AG20443 (cell line): ENCODE results near the gene PRICKLE2.

Source experiments
- DNase-seq: peaks from one replicate; pipeline ENCODE4 v3.0.0; 2012; ENCODE audit warnings: low spot score, mixed read lengths

PRICKLE2 gene

DNA sequence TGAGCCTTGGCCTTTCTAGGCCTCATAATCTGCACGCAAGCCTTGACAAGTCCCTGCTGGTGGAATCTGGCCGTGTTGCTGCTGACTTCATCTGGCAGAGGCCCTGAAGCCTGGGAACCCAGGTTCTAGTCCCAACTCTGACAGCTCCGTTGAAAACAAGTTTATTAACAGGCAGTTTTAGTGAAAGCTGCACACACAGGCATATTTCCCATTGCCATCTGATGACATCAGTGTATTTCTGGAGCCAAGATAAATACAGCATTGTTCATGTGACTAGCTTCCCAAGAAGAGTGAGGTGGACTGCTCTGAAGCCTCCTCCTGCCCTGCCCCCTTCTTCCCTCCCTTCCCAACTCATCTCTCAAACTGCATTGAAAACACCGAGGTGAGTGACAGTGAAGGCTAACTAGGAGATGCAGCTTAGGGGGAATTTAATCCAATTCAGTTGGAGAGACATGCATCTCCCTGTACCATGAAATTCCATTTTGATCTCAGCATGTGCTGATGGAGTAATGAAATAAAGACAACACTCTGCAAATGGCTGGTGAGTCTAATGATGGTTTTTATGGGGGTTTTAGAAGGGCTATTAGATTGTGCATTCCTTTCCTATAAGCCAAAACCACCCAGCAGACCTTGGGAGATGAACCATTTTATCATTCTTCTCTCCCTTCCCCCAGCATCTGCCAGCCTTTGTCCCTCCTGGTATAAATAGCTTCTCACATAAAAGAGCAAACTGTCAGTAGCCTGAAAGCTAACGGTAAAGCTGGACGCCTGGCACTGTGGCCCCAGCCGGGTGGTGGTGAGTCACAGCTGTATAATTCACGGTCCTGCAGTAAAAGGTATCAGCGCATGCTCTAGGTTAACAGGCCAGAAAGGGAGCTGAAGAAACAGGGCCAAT is 38.0 kb downstream of the PRICKLE2 start:
- peak; percentile 85 for DNase-seq

DNA sequence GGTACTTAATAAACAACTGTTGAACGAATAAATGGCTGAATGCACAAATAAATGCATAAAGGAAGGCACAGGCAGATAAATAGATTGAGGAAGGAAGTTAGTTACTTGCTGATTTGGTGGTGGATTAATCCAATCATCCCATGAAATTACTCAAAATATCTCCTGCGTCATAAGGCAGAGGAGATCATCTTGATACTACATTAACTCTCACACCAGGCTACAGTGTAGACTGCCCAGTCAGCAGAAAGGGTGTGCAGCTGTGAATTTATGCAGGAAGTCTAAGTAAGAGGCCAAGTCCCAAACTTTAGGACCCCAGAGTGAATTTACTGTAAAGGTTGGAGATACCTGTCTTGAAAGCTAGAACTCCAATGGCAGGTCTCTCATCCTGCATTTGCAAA is 38.6 kb downstream of the PRICKLE2 start:
- no peak for DNase-seq

DNA sequence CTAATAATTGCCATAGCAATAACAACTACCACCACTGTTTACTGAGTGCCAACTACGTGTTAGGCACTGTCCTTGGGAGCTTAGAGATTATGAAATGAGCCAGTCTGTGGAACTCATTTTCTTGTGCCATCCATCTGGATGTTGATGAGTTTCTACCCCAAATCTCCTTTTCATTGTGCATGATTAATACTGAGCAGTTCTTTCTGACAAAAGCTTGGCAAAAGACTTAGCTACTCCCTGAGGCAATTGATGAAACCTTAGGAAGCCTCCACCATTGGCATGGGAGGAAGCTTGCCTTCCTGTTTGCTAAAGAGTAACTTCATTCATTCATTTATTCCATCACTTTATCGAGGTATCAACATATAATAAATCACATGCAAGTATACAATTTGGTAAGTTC is 39.8 kb downstream of the PRICKLE2 start:
- no peak for DNase-seq

DNA sequence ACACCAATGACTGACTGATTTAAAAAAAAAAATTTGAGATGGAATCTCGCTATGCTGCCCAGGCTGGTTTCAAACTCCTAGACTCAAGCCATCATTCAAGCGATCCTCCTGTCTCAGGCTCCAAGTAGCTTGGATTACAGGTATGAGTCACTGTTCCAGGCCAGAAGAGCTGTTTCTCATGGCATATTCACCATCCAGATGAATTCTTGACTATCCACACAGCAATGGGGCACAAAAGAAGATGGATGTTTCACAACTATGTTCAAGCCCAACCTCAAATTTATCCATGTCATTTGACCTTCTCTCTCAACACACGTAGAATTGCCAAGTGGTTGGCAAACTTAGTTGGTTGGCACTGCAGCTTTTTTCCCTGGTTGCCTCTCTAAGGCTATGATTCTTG is 40.6 kb downstream of the PRICKLE2 start:
- DNase-seq, result no peak

DNA sequence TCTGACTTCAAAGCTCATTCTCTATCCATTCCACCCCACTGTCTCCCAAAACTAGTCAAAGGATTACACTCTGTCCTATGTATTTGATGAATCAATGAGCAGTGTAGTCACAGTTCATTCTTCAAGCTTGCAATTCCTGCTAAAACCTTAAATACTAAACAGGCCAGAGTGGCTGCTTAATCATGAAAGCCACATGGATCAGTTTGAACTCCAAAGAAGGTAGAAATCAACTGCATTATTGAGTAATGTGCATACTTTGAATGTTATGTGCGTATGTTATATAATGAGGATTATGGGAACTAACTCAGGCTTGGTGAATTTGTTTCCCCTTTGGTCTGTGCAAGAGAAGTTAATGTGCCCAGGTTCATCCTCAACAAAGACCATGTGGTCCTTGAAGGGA is 45.4 kb downstream of the PRICKLE2 start:
- no peak for DNase-seq

DNA sequence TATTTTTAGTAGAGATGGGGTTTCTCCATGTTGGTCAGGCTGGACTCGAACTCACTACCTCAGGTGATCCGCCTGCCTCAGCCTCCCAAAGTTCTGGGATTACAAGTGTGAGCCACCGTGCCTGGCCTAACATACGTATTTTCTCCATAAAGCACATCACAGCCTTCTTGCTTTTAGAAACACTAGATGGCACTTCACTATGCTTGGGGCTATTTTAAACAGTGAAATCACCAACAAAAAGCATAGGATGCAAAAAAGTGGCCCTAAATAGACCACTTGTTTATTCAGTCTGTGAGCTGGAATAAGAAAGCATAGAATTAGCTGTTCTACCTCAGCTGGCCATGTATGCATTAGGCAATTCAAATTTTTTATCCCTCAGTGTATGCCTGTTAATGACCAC is 46.0 kb downstream of the PRICKLE2 start:
- DNase-seq, result no peak

DNA sequence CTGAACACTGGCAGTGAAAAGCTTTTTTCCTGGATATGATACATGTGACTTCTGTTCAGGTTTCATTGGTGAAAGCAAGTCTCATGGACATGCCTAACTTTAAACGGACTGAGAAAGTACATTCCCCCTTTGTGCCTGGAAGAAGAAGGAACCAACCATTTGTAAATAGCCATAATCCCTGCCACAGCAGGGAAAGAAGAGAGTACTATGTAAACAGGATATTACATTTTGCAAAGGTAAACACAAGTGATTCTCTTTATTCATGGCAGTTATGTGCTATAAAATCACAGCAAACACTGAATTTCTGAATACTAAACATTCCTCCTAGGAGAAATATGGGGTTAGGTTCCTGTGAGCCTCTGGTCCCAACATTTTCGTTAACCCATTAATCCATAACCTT is 46.8 kb downstream of the PRICKLE2 start:
- DNase-seq, result no peak

DNA sequence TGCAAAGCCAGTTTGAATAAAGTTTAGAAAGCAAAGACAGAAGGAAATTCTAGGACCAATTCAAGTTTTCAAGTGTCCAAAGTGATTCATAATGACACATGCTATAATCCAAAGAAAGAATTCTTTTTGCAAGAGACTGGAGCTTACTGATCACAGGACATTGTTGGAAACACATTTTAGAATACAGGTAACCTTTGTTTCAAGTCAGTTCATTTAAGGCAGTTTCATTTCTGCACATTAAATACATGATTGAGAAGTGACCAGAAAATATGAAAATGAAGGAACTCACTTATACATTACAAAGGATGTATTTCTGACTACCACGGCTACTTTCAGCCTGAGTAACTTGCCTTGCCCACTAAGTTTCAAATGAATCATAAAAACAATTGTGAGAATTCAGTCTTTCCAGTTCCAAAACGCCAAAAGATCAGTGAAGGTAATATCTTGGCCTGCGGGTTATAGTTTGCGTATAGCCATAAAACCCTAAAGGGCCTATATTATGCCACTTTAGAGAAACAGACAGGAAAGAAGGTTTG is 48.7 kb downstream of the PRICKLE2 start:
- no peak for DNase-seq

GRCh38 chr3:64174328-64174727 is 50.9 kb downstream of the PRICKLE2 start:
- no peak for DNase-seq

- no peak for DNase-seq
Measured at GRCh38 chr3:64173563-64173962, 51.7 kb downstream of the PRICKLE2 start.

DNA sequence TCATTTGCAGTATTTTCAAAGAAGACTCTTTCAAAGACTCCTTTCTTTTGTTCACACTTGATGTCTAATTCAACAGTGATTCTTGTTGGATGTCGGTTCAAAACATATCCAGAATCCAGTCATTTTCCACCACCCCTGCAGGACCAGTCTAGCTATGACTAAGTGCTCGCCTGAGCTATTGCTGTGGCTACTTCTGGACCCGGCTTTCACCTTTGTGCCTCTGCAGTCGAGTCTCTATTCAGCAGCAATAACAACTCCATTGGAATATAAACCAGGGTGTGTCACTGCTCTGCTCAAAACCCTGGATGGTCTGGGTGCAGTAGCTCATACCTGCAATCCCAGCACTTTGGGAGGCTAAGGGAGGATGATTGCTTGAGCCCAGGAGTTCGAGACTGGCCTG is 55.0 kb downstream of the PRICKLE2 start:
- DNase-seq, result no peak

DNA sequence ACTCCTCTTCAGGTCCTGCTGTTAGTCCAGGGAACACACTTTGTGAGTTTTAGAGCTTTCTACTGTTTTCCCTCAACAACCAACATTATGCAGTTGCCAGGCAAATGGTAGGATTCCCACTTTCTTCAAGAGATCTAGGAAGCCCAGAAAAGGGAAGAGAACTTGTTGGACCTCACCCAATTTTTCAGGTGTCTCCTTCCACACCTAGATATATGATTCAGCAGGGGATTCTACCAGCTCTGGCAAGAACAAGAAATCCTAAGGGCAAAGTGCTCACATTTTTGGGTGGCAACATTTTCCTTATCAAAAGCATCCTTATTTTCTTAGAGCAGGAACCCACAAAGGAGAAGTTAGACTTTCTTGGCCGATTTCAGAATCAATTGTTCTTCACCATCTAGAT is 57.4 kb downstream of the PRICKLE2 start:
- DNase-seq, result no peak

GRCh38 chr3:64167351-64167750 is 57.9 kb downstream of the PRICKLE2 start:
- no peak for DNase-seq

DNA sequence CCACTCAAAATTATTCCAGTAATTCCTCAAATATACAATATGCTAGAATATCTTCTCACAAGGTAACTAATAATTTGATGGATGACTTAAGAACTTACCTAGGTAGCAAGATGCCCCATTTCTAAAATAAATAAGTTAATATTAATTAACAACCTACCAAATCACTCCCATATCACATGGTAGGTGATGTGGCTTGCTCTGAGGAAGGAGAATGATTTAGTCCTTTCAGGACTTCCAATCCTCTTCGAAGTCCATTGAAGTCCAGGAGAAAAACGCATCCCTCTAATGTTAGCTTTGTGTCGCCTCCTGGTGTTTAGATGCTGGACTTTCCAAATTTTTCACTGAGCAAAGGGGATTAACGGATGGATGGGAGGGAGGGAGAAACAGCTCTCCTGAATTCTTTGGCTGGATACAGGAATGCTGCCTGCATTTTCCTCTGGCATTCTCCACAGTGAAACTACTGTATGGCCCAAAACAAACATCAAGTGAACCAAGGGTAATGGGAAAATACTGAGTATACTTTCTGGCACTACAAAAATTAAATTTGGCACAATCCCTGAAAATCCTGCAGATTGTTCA is 58.6 kb downstream of the PRICKLE2 start:
- DNase-seq, result peak; percentile 31

DNA sequence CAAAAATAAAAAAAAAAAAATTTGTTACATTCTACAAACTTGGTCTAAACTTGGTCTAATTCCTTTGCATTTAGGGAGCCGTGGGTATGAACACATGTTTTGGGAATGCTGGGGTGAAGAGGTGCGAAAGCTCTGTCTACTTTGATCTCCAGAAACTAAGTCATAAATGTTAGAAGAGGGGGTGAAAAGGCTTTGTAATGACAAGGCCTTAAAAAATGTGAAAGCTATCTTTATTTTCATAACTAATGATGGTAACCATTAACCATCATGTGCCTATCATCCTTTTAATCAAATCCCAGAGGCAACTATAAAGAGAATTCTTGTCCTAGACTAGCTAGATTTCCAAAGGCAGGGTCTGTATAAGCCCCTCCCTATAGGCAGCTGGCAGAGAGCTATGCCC is 60.9 kb downstream of the PRICKLE2 start:
- DNase-seq, result no peak

DNA sequence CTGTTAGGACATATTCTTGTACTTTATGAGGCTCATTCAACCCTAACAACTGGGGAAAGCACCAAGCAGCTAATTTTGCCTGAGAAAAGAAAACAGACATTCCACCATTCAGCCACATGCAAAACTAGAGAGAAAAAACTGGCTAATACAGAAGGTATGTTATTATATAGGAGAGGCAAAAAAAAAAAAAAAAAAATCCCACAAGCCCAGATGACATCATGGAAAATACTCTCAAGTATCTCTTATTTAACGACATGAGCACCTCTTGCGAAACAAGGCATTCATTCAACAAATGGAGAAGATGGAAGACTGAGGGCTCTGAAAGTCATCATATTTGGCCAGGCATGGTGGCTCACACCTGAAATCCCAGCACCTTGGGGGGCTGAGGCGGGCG is 61.5 kb downstream of the PRICKLE2 start:
- peak; percentile 66 for DNase-seq

DNA sequence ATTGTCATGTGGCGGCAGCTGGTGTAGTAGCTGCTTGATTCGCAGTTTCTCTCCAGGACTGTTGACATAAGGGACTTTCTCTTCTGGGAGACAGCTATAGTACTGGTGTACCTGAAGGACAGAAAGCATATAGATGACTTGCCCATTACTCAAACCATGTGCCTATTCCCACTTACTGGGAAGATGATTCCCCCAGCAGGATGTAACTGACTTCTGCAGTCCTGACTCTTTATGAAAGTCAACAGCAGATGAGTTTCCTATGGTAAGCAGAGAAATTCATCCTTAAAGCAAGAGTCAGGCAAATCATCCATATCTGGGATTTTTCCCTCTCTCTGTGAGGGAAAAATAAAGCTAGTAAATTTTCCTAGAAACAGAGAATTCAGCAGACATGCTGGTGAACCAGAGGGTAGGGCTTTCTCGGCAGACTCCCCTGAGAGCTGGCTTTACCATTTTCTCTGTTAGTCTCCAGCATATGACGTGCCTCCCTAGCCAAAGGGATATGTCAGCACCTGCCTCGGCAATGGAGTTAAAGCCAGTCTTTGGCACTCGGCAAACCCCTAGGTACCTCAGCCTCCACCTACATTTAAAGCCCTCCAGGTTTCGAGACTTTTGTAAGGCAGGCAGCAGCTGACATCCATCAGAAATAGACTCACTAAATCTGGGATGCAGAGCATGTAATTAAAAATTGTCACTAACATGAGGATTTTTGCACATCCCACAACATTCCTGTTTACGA is 62.1 kb downstream of the PRICKLE2 start:
- no peak for DNase-seq

- DNase-seq, result no peak
Measured at GRCh38 chr3:64161481-64161952, 63.7 kb downstream of the PRICKLE2 start.

DNA sequence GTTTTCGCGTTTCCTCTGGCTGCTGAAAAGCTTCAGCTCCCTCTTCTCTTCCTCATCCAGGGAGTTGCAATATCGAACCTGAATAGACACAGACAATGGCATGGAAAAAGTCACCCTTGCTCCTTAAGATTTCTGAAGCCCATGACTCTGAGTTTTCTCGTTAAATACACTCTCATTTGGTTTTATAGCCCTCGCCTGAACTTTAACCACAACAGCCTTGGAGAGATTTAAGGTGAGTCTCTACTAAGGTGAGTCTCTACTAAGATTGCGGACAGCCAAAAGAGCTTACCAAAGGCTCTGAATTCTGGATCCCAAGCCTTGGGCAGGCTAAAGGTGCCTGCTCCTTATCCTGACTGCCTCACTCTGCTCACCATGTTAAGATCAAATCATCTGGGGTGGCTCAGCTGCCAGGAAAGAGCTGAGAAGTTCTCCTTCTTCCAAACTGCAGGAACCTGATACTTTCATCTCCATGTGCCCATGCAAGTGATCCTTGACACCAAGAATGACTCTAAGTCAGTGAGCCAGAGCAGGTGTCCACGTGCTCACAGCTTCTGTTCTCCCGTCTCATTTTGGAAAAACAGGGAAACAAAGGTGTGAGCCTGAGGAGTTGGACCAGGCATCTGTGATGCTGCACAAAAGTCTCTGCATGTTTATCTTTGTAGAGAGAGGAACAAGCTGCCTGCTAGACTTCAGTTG is 65.1 kb downstream of the PRICKLE2 start:
- no peak for DNase-seq

DNA sequence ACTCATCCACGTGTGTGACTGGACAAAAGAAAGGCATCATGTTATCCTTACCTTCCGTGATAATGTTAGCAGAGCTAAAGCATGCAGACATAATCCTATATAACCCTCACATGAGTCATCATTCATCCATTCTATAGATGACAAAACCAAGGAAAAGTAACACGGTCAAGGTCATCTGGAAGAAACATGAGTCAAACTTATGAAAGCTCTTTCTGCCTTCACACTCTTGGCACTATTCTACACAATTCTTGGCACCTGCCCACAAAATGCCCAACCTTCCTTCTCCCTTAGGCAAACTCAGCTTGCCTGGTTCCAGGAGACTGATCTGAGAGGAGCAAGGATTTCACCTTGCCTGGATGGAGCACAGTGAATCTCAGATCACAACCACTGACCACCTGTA is 66.9 kb downstream of the PRICKLE2 start:
- no peak for DNase-seq

GRCh38 chr3:64157150-64158035 is 67.9 kb downstream of the PRICKLE2 start:
- DNase-seq, result no peak
